Adrenal gland (tissue), 12 donors: ENCODE data around the gene SECTM1. TPM values are rescaled to one million over a fixed set of nuclear protein-coding genes. Genes with fewer than 3 reads are reported as not detected.
"Not testable (repeated sequence)": the region's sequence is repeated elsewhere in the genome, so short reads cannot be mapped to it uniquely, and the experiment has no call there.

Experiments
- DNase-seq, 7 donors: peaks; one replicate each; pipeline ENCODE4 v3.0.0-alpha.2; 2019 to 2020
- H3K27ac ChIP-seq, 5 donors: fragments of 200-600 bp; sonication (generic) in 4 of 5; 1 replicate in 3 of 5; 2 replicates in 2 of 5; pipeline versions ENCODE4 v1.5.1 to v1.8.0; 2016 to 2020; ENCODE audit warnings: mild to moderate bottlenecking in 1 of 5
- H3K27me3 ChIP-seq: fragments of 200-600 bp; 2 replicates; pipeline ENCODE4 v1.8.0; 2021
- H3K36me3 ChIP-seq, 2 donors: fragments of 200-600 bp; replicated peaks in 1 of 2; 1 replicate in 1 of 2; 2 replicates in 1 of 2; pipeline versions ENCODE4 v1.5.1 to v1.8.0; 2018 to 2022
- H3K4me1 ChIP-seq, 2 donors: fragments of 200-600 bp; replicated peaks in 1 of 2; 1 replicate in 1 of 2; 2 replicates in 1 of 2; pipeline versions ENCODE4 v1.5.1 to v1.8.0; 2018 to 2021
- H3K4me3 ChIP-seq, 4 donors: fragments of 200-600 bp; sonication (generic) in 3 of 4; one replicate each; pipeline ENCODE4 v1.5.1; 2016 to 2018
- H3K9me3 ChIP-seq, 3 donors: fragments of 200-600 bp; sonication (generic) in 1 of 3; replicated peaks in 1 of 3; 1 replicate in 2 of 3; 2 replicates in 1 of 3; pipeline versions ENCODE4 v1.5.1 to v1.8.0; 2016 to 2021
- POLR2A ChIP-seq, 2 donors: fragments of 450-650 bp; IDR thresholded peaks; one replicate each; pipeline ENCODE4 v1.6.1; 2017; ENCODE audit warnings: antibody characterized with exemption in 2 of 2, mild to moderate bottlenecking in 2 of 2, moderate library complexity in 1 of 2
- WGBS, 4 donors: extraction: QIAGEN DNeasy Blood & Tissue Kit in 2 of 4; methylation state at CpG; one replicate each; pipeline versions ENCODE4 v1.1.5 to v1.1.7; 2013 to 2017; 5-methylcytosine and 5-hydroxymethylcytosine counted together
- intact Hi-C, 2 donors: fragments of 100-400 bp; cut with DNase I; formaldehyde crosslinking; loops; one replicate each; pipeline versions ENCODE4 v1.14.1 to v1.15.0; 2022 to 2023
- polyA plus RNA-seq, 3 donors: library from polyadenylated mRNA; stranded (reverse); fragments of 200-250 nt in 2 of 3; fragments of 350-450 nt in 1 of 3; fragmentation: Illumina TruSeq in 1 of 3; extraction: RNeasy Lipid Tissue Mini Kit (QIAGEN cat#74804) in 1 of 3; gene quantifications; one replicate each; pipeline ENCODE4 v1.2.3, GENCODE V29; 2013 to 2014
- total RNA-seq, 9 donors: library from RNA; depleted of rRNA in 4 of 9; stranded (reverse); fragments of >200 nt in 4 of 9; fragments of 120-200 nt in 1 of 9; fragmentation: NEBNext Ultra II Directional in 1 of 9; extraction: Animal tissue kit (Norgen Biotek cat#: 25700) in 1 of 9; gene quantifications; one replicate each; pipeline versions ENCODE4 v1.1.0 to v1.2.4, GENCODE V29; 2013 to 2023
- TF ChIP-seq, protein P1 (sequence below), 6 experiments: fragments of 450-650 bp in 4 of 6; fragments of 200-600 bp in 2 of 6; sonication (generic) in 1 of 6; IDR thresholded peaks; 1 replicate in 5 of 6; 2 replicates in 1 of 6; pipeline versions ENCODE4 v1.5.1 to v1.8.0; 2016 to 2021; ENCODE audit warnings: antibody characterized with exemption in 6 of 6, mild to moderate bottlenecking in 2 of 6, moderate library complexity in 1 of 6
- donor health status: healthy with polysubstance abuse.
- donor health status: Bipolar disorder and iron deficiency.
- donor health status: DM: yes; HTN: yes; CAD: no.
- donor health status: DM: no; HTN: no; CAD: no.
- donor health status: DM: no; HTN: no; CAD: no.
- donor health status: DM: yes; HTN: yes; CAD: no.

Gene SECTM1
- total and polyA plus RNA-seq, 12 donors: 1.2 to 24.3 (median 5.9) TPM

DNA sequence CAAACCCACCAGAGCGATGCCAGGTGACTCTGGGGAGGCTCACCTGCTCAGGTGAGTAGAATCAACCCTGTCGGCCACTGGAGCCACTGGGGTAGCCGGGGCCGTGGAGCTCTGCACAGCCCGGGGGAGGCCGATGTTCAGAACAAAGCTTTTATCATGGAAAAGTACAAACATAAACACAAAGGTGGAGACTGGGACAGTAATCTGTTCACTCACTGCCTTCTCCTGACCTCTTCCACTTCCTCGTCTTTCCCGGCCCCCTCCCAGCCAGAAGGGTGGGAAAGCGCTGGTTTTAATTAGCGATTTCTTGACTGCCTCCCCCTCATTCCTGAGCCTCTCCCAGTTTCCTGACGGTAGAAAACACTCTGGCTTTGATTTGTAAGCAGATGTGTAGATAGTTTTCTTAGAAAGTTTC, 15.7 kb upstream of the SECTM1 start:
- WGBS, 4 donors: 53 to 63% (median 55%) methylated on average over 11 of the region's 11 CpGs

GRCh38 chr17:82348866-82349265, 15.3 kb upstream of the SECTM1 start:
- H3K4me1 ChIP-seq: no peaks in the 10 kb centered on the region
- no peak for TF ChIP-seq POLR2A (IDR thresholded peaks at IDR 0.05)
- TF ChIP-seq, protein P1, sequence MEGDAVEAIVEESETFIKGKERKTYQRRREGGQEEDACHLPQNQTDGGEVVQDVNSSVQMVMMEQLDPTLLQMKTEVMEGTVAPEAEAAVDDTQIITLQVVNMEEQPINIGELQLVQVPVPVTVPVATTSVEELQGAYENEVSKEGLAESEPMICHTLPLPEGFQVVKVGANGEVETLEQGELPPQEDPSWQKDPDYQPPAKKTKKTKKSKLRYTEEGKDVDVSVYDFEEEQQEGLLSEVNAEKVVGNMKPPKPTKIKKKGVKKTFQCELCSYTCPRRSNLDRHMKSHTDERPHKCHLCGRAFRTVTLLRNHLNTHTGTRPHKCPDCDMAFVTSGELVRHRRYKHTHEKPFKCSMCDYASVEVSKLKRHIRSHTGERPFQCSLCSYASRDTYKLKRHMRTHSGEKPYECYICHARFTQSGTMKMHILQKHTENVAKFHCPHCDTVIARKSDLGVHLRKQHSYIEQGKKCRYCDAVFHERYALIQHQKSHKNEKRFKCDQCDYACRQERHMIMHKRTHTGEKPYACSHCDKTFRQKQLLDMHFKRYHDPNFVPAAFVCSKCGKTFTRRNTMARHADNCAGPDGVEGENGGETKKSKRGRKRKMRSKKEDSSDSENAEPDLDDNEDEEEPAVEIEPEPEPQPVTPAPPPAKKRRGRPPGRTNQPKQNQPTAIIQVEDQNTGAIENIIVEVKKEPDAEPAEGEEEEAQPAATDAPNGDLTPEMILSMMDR (IDR thresholded peaks at IDR 0.05): no peak
- DNase-seq: no peak
- H3K4me3 ChIP-seq: no peak overlapping the region
- H3K27me3 ChIP-seq: no peaks in the 10 kb centered on the region
- H3K36me3 ChIP-seq: no peaks in the 10 kb centered on the region
- intact Hi-C loops: no loop called here
- 55 to 63% (median 60%) methylated on average over 11 of the region's 11 CpGs for WGBS, 4 donors
- H3K9me3 ChIP-seq: no peaks in the 10 kb centered on the region
- H3K27ac ChIP-seq: no peak overlapping the region

More for the DNA sequence above, 15.7 kb upstream of the SECTM1 start:
- TF ChIP-seq, protein P1 (IDR thresholded peaks at IDR 0.05): no peak
- no peak for TF ChIP-seq POLR2A (IDR thresholded peaks at IDR 0.05)
- H3K4me3 ChIP-seq: no peak overlapping the region
- H3K36me3 ChIP-seq: no peaks in the 10 kb centered on the region
- no peaks in the 10 kb centered on the region for H3K4me1 ChIP-seq
- H3K27ac ChIP-seq: no peak overlapping the region
- H3K9me3 ChIP-seq: no peaks in the 10 kb centered on the region
- no peaks in the 10 kb centered on the region for H3K27me3 ChIP-seq
- intact Hi-C loops: no loop called here
- DNase-seq: no peak

DNA sequence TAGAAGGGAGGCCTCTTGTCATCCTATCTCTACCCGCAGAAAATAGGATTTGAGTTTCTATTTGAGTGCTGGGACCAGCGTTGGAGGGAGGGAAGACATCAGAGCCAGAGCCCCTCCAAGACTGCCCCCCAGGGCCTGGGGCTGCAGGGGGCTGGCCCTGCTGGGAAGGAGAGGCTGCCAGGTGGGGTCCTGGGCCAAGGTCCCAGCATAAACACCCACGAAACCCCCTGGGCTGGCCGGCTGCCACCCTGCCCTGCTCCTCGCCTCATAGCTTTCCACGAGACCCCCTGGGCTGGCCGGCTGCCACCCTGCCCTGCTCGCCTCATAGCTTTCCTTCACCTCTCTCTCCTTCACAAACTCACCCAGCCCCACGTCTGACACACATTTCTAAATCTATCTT, 14.9 kb upstream of the SECTM1 start:
- Histone ChIP-seq H3K27ac (no peak overlapping the region), H3K9me3 (no peaks in the 10 kb centered on the region), H3K4me1 (no peaks in the 10 kb centered on the region), H3K36me3 (no peaks in the 10 kb centered on the region), H3K4me3 (no peak overlapping the region), H3K27me3 (no peaks in the 10 kb centered on the region)
- no peak for DNase-seq
- 71 to 77% (median 73%) methylated on average over 8 to 9 of the region's 9 CpGs for WGBS, 4 donors
- intact Hi-C loops: no loop called here
- TF ChIP-seq, protein P1 (IDR thresholded peaks at IDR 0.05): no peak
- no peak for TF ChIP-seq POLR2A (IDR thresholded peaks at IDR 0.05)

GRCh38 chr17:82347994-82348393, 14.4 kb upstream of the SECTM1 start:
- WGBS, 4 donors: 80 to 83% (median 82%) methylated on average over 10 to 11 of the region's 11 CpGs

More at GRCh38 chr17:82347994-82348393, 14.4 kb upstream of the SECTM1 start:
- H3K4me3 ChIP-seq, H3K36me3 ChIP-seq, H3K27ac ChIP-seq, H3K9me3 ChIP-seq, H3K27me3 ChIP-seq, DNase-seq, H3K4me1 ChIP-seq, intact Hi-C loops: not testable (repeated sequence)
